COLO668 (cell line): ENCODE results near the gene ABHD16A.

ENCODE experiments used
- DNase-seq: peaks from one replicate; lab custom pipeline; 2025; ENCODE audit not compliant: unreplicated experiment; lab: John Stamatoyannopoulos, UW

ABHD16A gene

GRCh38 chr6:31663126-31663960 is 39.8 kb downstream of the ABHD16A start:
- no peak for DNase-seq

- DNase-seq, result no peak
Measured at GRCh38 chr6:31662124-31662723, 40.9 kb downstream of the ABHD16A start.

- no peak for DNase-seq
Measured at GRCh38 chr6:31661262-31662123, 41.6 kb downstream of the ABHD16A start.

- peak; percentile 86 for DNase-seq
Measured at GRCh38 chr6:31660381-31661261, 42.5 kb downstream of the ABHD16A start, which contains the start of gene C6orf47. TSS of gene C6orf47 (minus strand) at chr6:31660778. CDS start at chr6:31659947, 831 bp downstream.

GRCh38 chr6:31659649-31660380 is 43.3 kb downstream of the ABHD16A start:
- DNase-seq, result no peak

- no peak for DNase-seq
Measured at GRCh38 chr6:31658983-31659648, 44.0 kb downstream of the ABHD16A start.

GRCh38 chr6:31658158-31658688 is 44.9 kb downstream of the ABHD16A start:
- DNase-seq, result no peak

- no peak for DNase-seq
Measured at GRCh38 chr6:31657406-31658157, 45.5 kb downstream of the ABHD16A start.

GRCh38 chr6:31655349-31656237 is 47.5 kb downstream of the ABHD16A start, which contains the start of gene APOM:
TSS of gene APOM (plus strand) at chr6:31655894. CDS start at chr6:31655967, 73 bp downstream.
- DNase-seq, result no peak

GRCh38 chr6:31654574-31655348 is 48.4 kb downstream of the ABHD16A start:
- no peak for DNase-seq

GRCh38 chr6:31652925-31653724 is 50.0 kb downstream of the ABHD16A start:
- DNase-seq, result peak; percentile 86

GRCh38 chr6:31651602-31652191 is 51.4 kb downstream of the ABHD16A start:
- DNase-seq, result peak; percentile 66

- no peak for DNase-seq
Measured at GRCh38 chr6:31645325-31645724, 57.8 kb downstream of the ABHD16A start.

- DNase-seq, result no peak
Measured at GRCh38 chr6:31643818-31644454, 59.2 kb downstream of the ABHD16A start.
